GM18867 (cell line): ENCODE data around the gene ZG16.

ENCODE experiments used
- ATAC-seq: cut with Tn5 transposase; IDR thresholded peaks from one replicate; pipeline ENCODE4 v1.9.1; 2021; ENCODE audit warnings: mild to moderate bottlenecking, moderate library complexity; ENCODE audit not compliant: unreplicated experiment

Gene ZG16

GRCh38 chr16:29807426-29808218 is 29.6 kb downstream of the ZG16 start:
- no peak for ATAC-seq

- ATAC-seq, result no peak
These were observed 30.3 kb downstream of the ZG16 start for GRCh38 chr16:29808219-29808900.

- no peak for ATAC-seq
These were observed 31.1 kb downstream of the ZG16 start for GRCh38 chr16:29809031-29809747.

GRCh38 chr16:29809850-29810698 is 32.0 kb downstream of the ZG16 start:
- no peak for ATAC-seq

DNA sequence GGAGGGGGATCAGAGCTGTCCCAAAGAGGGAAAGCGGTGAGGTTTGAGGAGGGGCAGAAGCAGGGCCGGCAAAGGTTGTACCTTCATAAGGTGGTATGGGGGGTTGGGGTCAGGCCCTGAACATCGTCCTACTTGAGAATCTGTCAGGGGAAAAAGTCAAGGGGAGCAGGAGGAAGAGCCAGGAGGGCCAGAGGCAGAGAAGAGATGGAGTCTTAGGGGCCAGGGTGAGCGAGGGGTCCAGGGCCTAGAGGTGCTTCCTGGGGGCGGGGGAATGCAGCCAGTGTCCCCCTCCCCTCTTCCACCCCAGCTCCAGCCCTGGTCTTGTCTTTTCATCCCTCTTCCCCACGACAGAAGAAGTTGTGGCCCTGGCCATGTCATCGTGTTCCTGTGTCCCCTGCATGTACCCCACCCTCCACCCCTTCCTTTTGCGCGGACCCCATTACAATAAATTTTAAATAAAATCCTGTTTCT is 32.7 kb downstream of the ZG16 start:
- ATAC-seq, result no peak

GRCh38 chr16:29811170-29811895 is 33.3 kb downstream of the ZG16 start:
- ATAC-seq, result peak; percentile 29

DNA sequence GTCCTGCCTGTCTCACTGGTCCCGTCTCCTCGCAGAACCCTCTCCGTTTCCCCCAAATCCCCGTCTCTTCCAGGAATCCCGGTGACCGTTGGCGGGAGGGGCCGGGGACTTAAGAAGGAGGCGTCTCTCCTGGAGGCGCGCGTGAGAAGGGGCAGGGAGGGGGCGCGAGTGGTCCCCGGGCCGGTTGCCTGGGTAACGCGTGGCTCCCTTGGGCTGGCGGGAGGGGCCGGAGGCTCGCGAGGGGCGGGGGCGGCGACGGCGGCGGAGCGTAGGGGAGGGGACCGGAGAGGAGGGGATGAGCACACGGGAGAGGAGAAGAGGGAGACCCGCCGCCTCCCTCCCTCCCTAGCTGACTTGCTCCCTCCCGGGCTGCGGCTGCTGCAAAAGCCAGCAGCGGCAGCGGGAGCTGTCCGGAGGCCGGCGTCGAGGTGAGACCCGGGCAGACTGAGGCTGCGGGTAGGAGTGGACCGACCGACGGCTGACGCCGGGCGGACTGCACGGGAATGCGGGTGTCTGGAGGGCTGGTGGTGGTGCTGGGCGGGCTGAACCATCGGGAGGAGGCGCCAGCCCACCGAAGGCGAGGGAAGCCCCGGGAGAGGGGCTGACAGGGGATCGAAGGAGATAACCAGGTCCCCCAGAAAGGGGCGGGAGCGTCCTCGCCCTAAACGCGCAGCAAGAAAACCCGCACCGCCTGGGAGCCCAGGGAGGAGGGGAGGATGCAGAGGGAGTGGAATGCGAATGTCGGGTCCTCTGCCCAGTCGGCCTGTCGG is 34.0 kb downstream of the ZG16 start, which contains the start of gene PRRT2:
Gene PRRT2 (plus strand): TSS at position 298 of the 770 bp plus-strand sequence. CDS start 862 bp downstream, outside the sequence.
- no peak for ATAC-seq

- ATAC-seq, result no peak
These were observed 34.9 kb downstream of the ZG16 start for GRCh38 chr16:29812754-29813643.

DNA sequence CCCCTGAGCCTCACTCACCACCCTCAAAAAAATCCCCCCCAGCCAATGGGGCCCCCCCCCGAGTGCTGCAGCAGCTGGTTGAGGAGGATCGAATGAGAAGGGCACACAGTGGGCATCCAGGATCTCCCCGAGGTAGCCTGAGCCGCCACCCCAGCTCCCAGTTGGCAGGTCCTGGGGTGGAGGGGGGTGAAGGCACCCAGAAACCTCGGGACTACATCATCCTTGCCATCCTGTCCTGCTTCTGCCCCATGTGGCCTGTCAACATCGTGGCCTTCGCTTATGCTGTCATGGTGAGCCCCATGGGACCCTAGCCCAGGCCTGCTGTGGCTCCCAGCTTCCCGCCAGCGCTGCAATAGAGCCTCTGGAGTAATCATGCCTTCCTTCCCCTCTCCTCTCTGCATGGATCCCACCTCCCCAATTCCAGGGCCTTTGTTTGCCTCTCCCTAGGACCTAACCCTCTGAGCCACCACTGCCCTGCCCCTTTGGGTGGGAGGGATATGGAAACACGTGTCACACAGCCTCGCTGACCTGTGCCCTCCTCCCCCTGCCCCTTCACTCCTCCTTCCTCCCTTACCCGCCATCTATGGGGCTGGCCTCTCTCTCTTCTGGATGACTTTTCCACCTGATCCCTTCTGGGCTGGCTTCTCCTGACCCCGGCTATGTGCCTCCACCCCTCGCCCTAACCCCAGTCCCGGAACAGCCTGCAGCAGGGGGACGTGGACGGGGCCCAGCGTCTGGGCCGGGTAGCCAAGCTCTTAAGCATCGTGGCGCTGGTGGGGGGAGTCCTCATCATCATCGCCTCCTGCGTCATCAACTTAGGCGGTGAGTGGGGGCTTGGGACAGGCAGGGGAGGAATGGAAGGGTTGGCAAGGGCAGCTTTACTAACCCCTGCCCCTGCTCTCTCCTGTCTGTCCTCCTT is 35.8 kb downstream of the ZG16 start:
- ATAC-seq, result no peak

DNA sequence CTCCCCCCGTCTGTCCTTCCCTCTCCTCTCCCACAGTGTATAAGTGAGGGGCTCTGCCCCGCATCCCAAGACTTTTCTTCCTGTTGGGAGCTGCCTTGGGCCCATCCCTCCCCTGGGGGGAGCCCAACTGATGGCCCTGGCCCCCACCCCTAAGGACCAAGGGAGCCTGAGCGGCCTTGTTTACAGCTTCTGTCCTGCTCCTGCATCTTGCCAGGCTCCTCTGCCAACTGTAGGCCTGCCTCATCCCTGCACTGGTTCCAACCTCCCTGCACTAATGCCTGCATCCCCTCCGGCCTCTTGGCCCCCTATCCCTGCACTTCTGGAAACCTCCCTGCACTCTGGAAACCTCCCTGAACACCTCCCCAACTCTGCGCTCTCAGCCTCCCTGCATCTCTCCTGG is 36.5 kb downstream of the ZG16 start:
- ATAC-seq, result no peak

DNA sequence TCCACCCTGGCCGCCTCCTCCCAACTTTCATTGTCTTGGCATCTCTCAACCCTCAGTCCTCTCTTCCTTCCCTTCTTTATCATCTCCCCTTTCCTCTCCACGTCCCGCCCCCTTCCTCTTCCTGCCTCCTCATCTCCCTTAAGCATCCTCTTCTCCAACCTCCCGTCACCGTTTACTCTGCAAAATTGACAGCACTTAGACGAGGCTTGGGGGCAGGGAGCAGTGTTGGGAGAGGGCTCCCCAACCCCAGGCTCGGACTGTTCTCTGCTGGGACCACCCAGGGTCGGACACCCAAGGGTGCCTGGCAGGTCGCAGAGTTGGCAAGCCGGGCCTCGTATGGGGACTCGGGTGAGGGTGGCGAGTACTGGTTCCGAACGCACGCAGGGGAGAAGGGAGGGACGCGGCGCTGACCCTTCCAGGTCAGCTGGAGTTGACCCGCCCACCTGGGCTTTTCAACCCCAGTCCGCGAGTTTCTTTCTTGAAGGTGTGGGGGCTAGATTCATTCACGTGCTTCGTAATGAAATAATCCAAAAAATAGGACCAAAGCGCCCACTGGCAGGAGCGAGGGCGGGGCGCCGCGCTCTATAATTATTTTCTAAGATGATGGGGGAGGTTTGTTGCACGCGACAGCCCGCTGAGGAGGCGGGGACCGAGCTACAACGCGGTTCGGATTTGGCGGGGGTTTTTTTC is 37.1 kb downstream of the ZG16 start:
- no peak for ATAC-seq

GRCh38 chr16:29815793-29816693 is 38.0 kb downstream of the ZG16 start, which contains the start of gene PAGR1:
Gene PAGR1 (plus strand): TSS chr16:29816152. CDS start chr16:29816526, 374 bp downstream.
- ATAC-seq, result peak; percentile 58

DNA sequence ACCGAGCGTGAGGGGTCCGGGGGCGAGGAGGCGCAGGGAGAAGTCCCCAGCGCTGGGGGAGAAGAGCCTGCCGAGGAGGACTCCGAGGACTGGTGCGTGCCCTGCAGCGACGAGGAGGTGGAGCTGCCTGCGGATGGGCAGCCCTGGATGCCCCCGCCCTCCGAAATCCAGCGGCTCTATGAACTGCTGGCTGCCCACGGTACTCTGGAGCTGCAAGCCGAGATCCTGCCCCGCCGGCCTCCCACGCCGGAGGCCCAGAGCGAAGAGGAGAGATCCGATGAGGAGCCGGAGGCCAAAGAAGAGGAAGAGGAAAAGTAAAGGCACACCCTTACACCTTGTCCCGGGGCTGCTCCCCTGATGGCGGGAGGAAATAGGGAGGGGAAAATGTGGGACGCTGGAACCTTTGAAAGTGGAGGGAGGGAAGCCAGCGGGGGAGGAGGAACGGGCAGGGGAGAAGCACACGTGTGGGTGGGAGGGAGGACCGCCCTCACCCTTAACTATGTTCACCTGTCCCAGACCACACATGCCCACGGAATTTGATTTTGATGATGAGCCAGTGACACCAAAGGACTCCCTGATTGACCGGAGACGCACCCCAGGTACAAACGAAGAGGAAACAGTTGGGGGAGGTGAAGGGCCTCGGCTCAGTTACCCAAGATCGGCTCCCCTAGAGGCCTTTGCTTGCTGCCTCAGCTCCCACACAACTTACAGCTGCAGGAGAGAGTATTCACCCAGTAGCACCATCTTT is 38.8 kb downstream of the ZG16 start:
- ATAC-seq, result peak; percentile 13

DNA sequence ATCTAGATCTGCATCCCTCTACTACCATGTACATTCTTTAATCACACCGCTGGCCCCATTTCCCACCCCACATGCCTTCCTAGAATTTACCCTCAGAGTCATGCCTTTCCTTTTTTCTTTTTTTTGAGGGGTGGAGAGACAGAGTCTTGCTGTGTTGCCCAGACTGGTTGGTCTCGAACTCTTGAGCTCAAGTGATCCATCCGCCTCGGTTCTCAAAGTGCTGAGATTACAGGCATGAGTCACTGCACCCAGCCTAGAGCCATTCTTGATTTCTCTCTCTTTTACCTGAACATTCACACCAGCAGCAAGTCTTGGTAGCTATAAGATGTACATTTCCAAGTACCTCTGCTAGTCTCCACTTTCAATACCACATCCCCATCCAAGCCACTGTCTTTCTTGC is 40.0 kb downstream of the ZG16 start:
- no peak for ATAC-seq

DNA sequence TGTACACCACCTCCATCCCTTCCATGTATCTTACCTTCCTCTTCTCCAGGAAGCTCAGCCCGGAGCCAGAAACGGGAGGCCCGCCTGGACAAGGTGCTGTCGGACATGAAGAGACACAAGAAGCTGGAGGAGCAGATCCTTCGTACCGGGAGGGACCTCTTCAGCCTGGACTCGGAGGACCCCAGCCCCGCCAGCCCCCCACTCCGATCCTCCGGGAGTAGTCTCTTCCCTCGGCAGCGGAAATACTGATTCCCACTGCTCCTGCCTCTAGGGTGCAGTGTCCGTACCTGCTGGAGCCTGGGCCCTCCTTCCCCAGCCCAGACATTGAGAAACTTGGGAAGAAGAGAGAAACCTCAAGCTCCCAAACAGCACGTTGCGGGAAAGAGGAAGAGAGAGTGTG is 41.5 kb downstream of the ZG16 start:
- ATAC-seq, result no peak
